ENCODE measurements around the gene PCED1B.

- no peak for TF ChIP-seq EZH2phosphoT487 (conservative IDR thresholded peaks at IDR 0.05; ENCODE audit: low read length)
- TF ChIP-seq CTCF (IDR thresholded peaks at IDR 0.05; ENCODE audit: insufficient read depth, low read length, poor library complexity, severe bottlenecking) = no peak
Measured at GRCh38 chr12:47114481-47114892, 35.1 kb downstream of the PCED1B start.
